SH-SY5Y (cell line): ENCODE measurements around the gene L3MBTL1.

Experiments
- GATA2 ChIP-seq: IDR thresholded peaks from 2 replicates; pipeline ENCODE4 v1.6.1; 2011; ENCODE audit warnings: mild to moderate bottlenecking, low read depth, low read length
- GATA3 ChIP-seq: IDR thresholded peaks from 2 replicates; pipeline ENCODE4 v1.6.1; 2011; ENCODE audit warnings: low read depth, mild to moderate bottlenecking, low read length, moderate library complexity

- no peak for TF ChIP-seq GATA3
- no peak for TF ChIP-seq GATA2
Measured at GRCh38 chr20:43543138-43543537, 35.6 kb downstream of the L3MBTL1 start.
